HepG2 (cell line): ENCODE data around the gene WTAP. TPM values are rescaled to one million over a fixed set of nuclear protein-coding genes. Genes with fewer than 3 reads are reported as not detected.

Source experiments
- AKAP8 ChIP-seq: sonication (generic); formaldehyde crosslinking; IDR thresholded peaks from 2 replicates; pipeline ENCODE4 v1.5.1; 2020; ENCODE audit warnings: mild to moderate bottlenecking, missing genetic modification reagents
- ARNTL ChIP-seq: sonication (generic); formaldehyde crosslinking; IDR thresholded peaks from 2 replicates; pipeline ENCODE4 v1.4.0; 2020; ENCODE audit warnings: mild to moderate bottlenecking, missing genetic modification reagents
- CBX2 ChIP-seq, 2 experiments: fragments of 200-600 bp in 1 of 2; sonication (generic); formaldehyde crosslinking in 1 of 2; IDR thresholded peaks; 2 replicates each; pipeline versions ENCODE4 v1.7.0 to v1.8.1; 2018 to 2022; ENCODE audit warnings: low read depth in 2 of 2, low read length in 1 of 2, mild to moderate bottlenecking in 1 of 2, missing genetic modification reagents in 1 of 2
- CENPT ChIP-seq: sonication (generic); formaldehyde crosslinking; IDR thresholded peaks from 2 replicates; pipeline ENCODE4 v1.8.0; 2022; ENCODE audit warnings: low read depth, mild to moderate bottlenecking, moderate library complexity, missing genetic modification reagents
- EP300 ChIP-seq, 3 experiments: sonication (generic) in 1 of 3; formaldehyde crosslinking in 1 of 3; IDR thresholded peaks; 2 replicates each; pipeline versions ENCODE4 v1.5.1 to v1.6.1; 2011 to 2020; ENCODE audit warnings: low read depth in 2 of 3, low read length in 2 of 3, borderline replicate concordance in 1 of 3, improper control_type of control experiment in 1 of 3, mild to moderate bottlenecking in 1 of 3, missing genetic modification reagents in 1 of 3, moderate library complexity in 1 of 3
- FLYWCH1 ChIP-seq: sonication (generic); formaldehyde crosslinking; IDR thresholded peaks from 2 replicates; pipeline ENCODE4 v1.8.1; 2023; ENCODE audit warnings: mild to moderate bottlenecking, missing genetic modification reagents
- GFI1 ChIP-seq: sonication (generic); formaldehyde crosslinking; IDR thresholded peaks from 2 replicates; pipeline ENCODE4 v1.5.0; 2020; ENCODE audit warnings: missing genetic modification reagents, mild to moderate bottlenecking, borderline replicate concordance
- GPN1 ChIP-seq: sonication (generic); formaldehyde crosslinking; IDR thresholded peaks from 2 replicates; pipeline ENCODE4 v1.5.1; 2020; ENCODE audit warnings: missing genetic modification reagents, borderline replicate concordance
- KAT7 ChIP-seq: IDR thresholded peaks from 2 replicates; pipeline ENCODE4 v1.6.1; 2018; ENCODE audit warnings: borderline replicate concordance, missing compliant biosample characterization
- NR2F6 ChIP-seq, 2 experiments: IDR thresholded peaks; 2 replicates each; pipeline ENCODE4 v1.6.1; 2016; ENCODE audit warnings: antibody characterized with exemption in 1 of 2, mild to moderate bottlenecking in 1 of 2
- PTBP1 ChIP-seq: fragments of 200-400 bp; formaldehyde crosslinking; IDR thresholded peaks from 2 replicates; pipeline ENCODE4 v1.6.1; 2018; ENCODE audit warnings: low read length, low read depth; ENCODE audit not compliant: poor library complexity, severe bottlenecking
- RARA ChIP-seq: IDR thresholded peaks from 2 replicates; pipeline ENCODE4 v1.6.1; 2016; ENCODE audit warnings: missing genetic modification reagents, missing compliant biosample characterization
- RXRA ChIP-seq: sonication (generic); formaldehyde crosslinking; IDR thresholded peaks from 2 replicates; pipeline ENCODE4 v1.5.1; 2020; ENCODE audit warnings: missing genetic modification reagents
- SP5 ChIP-seq: IDR thresholded peaks from 2 replicates; pipeline ENCODE4 v1.6.1; 2016; ENCODE audit warnings: low read depth, borderline replicate concordance
- TBL1XR1 ChIP-seq: fragments of 150-350 bp; IDR thresholded peaks from 2 replicates; pipeline ENCODE4 v1.6.1; 2014; ENCODE audit warnings: borderline replicate concordance, low read length; ENCODE audit not compliant: partially characterized antibody
- ZNF878 ChIP-seq: sonication (generic); formaldehyde crosslinking; IDR thresholded peaks from 2 replicates; pipeline ENCODE4 v1.8.1; 2023; ENCODE audit warnings: mild to moderate bottlenecking, missing genetic modification reagents, moderate library complexity
- ZSCAN30 ChIP-seq: sonication (generic); formaldehyde crosslinking; IDR thresholded peaks from 2 replicates; pipeline ENCODE4 v1.5.0; 2020; ENCODE audit warnings: mild to moderate bottlenecking, missing genetic modification reagents
- polyA plus RNA-seq, 8 experiments: library from polyadenylated mRNA; depleted of rRNA in 3 of 8; stranded (reverse) in 7 of 8; unstranded in 1 of 8; fragments of >200 nt; fragmentation: Illumina TruSeq in 4 of 8; extraction: Trizol in 4 of 8; gene quantifications; 2 replicates each; pipeline versions ENCODE4 v1.2.1 to v1.2.3, GENCODE V29; 2011 to 2016; ENCODE audit warnings: low read depth in 4 of 8, missing spikeins in 1 of 8, mixed read lengths in 1 of 8; ENCODE audit not compliant: insufficient read depth in 1 of 8
- total RNA-seq, 5 experiments: library from RNA; depleted of rRNA; stranded (reverse); fragments of >200 nt; fragmentation: Illumina TruSeq; extraction: Trizol; gene quantifications; 2 replicates each; pipeline ENCODE4 v1.2.3, GENCODE V29; 2016; ENCODE audit warnings: low read depth in 1 of 5
- TF ChIP-seq, protein P1 (sequence below): sonication (generic); formaldehyde crosslinking; conservative IDR thresholded peaks from 2 replicates; pipeline ENCODE4 v1.8.0; 2022; ENCODE audit warnings: mild to moderate bottlenecking, moderate library complexity, missing genetic modification reagents
- TF ChIP-seq, protein P2 (sequence below): sonication (generic); formaldehyde crosslinking; IDR thresholded peaks from 2 replicates; pipeline ENCODE4 v1.4.0; 2020; ENCODE audit warnings: missing genetic modification reagents, mild to moderate bottlenecking, borderline replicate concordance
- TF ChIP-seq, protein P3 (sequence below): sonication (generic); formaldehyde crosslinking; IDR thresholded peaks from 2 replicates; pipeline ENCODE4 v1.4.0; 2020; ENCODE audit warnings: missing genetic modification reagents

Gene WTAP
- total and polyA plus RNA-seq, 2 of the 13 experiments (the other 11 are each of a cell fraction or from before 2014, with no cell fraction given): 31.6 to 167 TPM

DNA sequence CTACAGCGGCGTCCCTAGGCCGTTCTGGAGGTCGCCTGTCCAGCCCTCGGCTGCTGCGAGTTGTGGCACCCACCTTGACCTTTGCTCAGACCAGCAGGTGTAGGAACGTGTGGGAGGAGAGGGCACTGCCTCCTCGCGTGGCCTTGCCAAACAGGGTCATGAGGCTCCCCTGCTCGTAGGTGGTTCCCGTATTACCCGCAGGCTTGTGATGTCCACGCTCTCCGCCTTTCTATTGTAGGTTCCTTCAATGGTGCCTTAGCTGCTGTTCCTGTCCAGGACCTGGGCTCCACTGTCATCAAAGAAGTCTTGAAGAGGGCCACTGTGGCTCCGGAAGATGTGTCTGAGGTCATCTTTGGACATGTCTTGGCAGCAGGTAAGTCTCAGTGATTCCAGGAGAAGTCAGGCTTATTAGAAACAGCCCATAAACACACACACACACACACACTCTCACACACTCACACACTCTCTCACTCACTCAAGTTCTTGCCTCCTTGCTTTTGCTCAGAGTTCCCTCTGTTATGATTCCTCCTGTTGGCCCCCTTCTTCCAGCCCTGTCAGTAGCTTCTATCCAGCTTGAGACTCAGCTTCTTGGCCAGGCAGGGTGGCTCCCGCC lies 35.5 kb downstream of the WTAP start (continued):
- TF ChIP-seq AKAP8 (CRISPR knock-in tag) (peak; percentile 81; the same call in 1 of the 2 replicates), RXRA (CRISPR knock-in tag) (peak; percentile 91), SP5 (CRISPR knock-in tag) (peak; percentile 91), KAT7 (no peak), GFI1 (CRISPR knock-in tag) (peak; percentile 60; the same call in 1 of the 2 replicates), ARNTL (CRISPR knock-in tag) (peak; percentile 93), FLYWCH1 (CRISPR knock-in tag) (no peak), PTBP1 (no peak), CBX2 (IDR thresholded peaks at IDR 0.05; ENCODE audit: low read depth, low read length) (no peak), CBX2 (CRISPR knock-in tag; IDR thresholded peaks at IDR 0.05; ENCODE audit: low read depth) (peak; percentile 86; the same call in 1 of the 2 replicates), TBL1XR1 (peak; percentile 62), CENPT (peak; percentile 92), RARA (CRISPR knock-in tag) (peak; percentile 88), EP300 (IDR thresholded peaks at IDR 0.05; ENCODE audit: low read depth in 2 of 2, low read length in 2 of 2) (0 out of 4 replicates have a peak, but pooled peaks of 1 of the 2 experiments have one; percentile 5), EP300 (CRISPR knock-in tag; IDR thresholded peaks at IDR 0.05; ENCODE audit: borderline replicate concordance) (peak; percentile 62; the same call in 1 of the 2 replicates), NR2F6 (IDR thresholded peaks at IDR 0.05) (peak; percentile 91), NR2F6 (CRISPR knock-in tag; IDR thresholded peaks at IDR 0.05) (peak; percentile 95), GPN1 (CRISPR knock-in tag) (no peak), ZNF878 (CRISPR knock-in tag) (no peak), ZSCAN30 (CRISPR knock-in tag) (no peak)
- TF ChIP-seq, protein P1, sequence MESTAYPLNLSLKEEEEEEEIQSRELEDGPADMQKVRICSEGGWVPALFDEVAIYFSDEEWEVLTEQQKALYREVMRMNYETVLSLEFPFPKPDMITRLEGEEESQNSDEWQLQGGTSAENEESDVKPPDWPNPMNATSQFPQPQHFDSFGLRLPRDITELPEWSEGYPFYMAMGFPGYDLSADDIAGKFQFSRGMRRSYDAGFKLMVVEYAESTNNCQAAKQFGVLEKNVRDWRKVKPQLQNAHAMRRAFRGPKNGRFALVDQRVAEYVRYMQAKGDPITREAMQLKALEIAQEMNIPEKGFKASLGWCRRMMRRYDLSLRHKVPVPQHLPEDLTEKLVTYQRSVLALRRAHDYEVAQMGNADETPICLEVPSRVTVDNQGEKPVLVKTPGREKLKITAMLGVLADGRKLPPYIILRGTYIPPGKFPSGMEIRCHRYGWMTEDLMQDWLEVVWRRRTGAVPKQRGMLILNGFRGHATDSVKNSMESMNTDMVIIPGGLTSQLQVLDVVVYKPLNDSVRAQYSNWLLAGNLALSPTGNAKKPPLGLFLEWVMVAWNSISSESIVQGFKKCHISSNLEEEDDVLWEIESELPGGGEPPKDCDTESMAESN: 0 out of 2 replicates have a peak, but pooled peaks have one; percentile 39
- TF ChIP-seq, protein P2, sequence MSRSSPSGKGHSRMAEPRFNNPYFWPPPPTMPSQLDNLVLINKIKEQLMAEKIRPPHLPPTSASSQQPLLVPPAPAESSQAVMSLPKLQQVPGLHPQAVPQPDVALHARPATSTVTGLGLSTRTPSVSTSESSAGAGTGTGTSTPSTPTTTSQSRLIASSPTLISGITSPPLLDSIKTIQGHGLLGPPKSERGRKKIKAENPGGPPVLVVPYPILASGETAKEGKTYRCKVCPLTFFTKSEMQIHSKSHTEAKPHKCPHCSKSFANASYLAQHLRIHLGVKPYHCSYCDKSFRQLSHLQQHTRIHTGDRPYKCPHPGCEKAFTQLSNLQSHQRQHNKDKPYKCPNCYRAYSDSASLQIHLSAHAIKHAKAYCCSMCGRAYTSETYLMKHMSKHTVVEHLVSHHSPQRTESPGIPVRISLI (CRISPR knock-in tag): peak; percentile 64; the same call in 1 of the 2 replicates
- TF ChIP-seq, protein P3, sequence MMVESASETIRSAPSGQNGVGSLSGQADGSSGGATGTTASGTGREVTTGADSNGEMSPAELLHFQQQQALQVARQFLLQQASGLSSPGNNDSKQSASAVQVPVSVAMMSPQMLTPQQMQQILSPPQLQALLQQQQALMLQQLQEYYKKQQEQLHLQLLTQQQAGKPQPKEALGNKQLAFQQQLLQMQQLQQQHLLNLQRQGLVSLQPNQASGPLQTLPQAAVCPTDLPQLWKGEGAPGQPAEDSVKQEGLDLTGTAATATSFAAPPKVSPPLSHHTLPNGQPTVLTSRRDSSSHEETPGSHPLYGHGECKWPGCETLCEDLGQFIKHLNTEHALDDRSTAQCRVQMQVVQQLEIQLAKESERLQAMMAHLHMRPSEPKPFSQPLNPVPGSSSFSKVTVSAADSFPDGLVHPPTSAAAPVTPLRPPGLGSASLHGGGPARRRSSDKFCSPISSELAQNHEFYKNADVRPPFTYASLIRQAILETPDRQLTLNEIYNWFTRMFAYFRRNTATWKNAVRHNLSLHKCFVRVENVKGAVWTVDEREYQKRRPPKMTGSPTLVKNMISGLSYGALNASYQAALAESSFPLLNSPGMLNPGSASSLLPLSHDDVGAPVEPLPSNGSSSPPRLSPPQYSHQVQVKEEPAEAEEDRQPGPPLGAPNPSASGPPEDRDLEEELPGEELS: no peak
